GM19455 (cell line): ENCODE measurements around the gene EMILIN3.
"Not testable (repeated sequence)": the region's sequence is repeated elsewhere in the genome, so short reads cannot be mapped to it uniquely, and the experiment has no call there.

Source experiments
- ATAC-seq: cut with Tn5 transposase; IDR thresholded peaks from one replicate; pipeline ENCODE4 v1.9.1; 2021; ENCODE audit not compliant: unreplicated experiment

EMILIN3 gene

DNA sequence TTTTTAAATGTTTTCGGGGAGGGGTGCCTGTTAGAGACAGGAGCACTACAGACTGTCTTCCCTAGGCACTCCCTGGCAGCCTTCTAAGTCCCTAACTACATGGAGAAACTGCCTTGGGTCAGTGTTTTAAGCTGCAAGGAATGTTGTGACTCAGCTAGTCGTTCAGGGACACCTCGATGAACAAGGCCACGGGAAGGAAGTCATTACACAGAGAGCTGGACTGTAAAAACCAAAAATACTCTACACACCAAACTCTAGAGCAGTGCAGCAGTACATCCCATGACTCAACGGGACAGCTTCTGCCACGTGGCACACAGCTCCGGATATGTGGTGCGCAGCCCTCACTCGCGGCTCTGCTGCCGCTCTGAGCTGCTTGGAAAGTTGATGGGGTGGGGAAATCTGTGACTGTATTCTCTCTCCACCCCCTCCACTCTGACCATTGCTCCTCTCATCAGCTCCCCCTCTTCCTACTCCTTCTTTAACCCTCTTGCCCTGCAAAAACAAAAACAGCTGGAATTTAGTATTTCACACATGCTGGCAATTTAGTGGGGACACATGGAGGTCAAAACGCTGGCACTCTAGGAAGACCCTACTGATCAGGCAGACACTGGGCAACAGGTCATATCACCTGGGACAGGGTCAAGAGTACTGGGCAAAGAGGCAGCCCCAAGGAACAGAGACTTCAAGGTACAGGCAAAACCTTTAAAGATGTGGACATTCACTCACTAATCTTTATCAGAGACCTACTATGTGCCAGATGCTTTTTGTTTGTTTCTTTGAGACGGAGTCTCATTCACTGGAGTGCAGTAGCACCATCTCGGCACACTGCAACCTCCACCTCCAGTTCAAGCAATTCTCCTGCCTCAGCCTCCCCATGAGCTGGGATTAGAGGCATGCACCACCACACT lies 36.9 kb downstream of the EMILIN3 start:
- no peak for ATAC-seq

DNA sequence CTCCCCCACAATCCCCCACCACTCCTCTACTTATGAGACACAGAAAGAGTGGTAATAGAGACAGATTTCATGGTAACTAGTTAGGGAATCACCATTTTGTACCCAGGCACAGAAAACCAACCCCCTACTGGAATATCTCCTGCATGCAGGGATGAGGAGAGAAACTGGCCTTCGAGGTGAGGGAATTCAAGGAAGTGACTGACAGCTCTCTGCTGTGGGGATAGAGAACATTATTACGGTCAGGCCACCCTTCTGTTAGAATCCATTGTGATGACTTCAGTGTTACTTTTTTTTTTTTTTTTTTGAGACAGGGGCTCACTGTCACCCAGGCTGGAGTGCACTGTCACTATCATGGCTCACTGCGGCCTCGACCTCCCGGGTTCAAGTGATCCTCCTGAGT lies 39.4 kb downstream of the EMILIN3 start:
- no peak for ATAC-seq

DNA sequence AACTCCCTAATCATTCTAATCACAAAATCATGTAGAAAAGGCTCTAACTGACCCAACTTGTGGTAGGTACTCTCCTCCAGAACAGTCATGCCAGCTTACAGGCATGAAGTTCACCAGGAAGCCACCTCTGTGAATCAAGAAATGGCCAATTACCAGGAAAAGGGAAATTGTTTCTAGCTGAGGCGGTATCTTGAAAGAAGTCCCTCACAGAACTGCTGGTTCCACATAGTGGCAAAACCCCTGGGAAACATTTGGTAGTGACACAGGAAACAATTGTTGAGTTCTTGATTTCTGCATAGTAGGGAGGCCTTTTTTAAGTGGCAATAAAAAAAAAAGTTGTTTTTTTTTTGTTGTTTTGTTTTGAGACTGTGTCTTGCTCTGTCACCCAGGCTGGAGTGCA lies 45.6 kb downstream of the EMILIN3 start:
- ATAC-seq = no peak

DNA sequence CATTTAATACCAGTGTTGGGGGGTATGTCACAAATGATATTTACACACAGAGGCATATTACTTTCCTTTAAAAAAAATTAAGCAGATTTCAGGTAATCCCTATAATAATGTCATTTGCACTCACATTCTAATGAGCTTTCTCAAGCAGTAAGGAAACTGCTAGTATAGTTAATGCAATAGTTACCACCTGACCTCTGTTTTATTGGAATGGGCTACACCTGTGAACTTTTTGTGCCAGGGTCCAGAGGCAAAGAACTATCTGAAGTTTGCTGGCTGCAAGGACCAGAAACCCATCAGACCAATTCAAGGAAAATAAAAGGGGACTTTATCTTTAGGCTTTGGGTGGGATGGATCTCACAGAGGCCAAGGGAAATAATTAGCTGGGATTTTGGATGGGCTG lies 46.2 kb downstream of the EMILIN3 start:
- no peak for ATAC-seq

GRCh38 chr20:41318271-41318649 lies 48.4 kb downstream of the EMILIN3 start:
- no peak for ATAC-seq

GRCh38 chr20:41317546-41318270 lies 48.9 kb downstream of the EMILIN3 start, which contains the start of gene ZHX3:
TSS of gene ZHX3 (minus strand) at chr20:41317731. CDS start at chr20:41204916, 112,815 bp downstream.
- ATAC-seq = peak; percentile 97

DNA sequence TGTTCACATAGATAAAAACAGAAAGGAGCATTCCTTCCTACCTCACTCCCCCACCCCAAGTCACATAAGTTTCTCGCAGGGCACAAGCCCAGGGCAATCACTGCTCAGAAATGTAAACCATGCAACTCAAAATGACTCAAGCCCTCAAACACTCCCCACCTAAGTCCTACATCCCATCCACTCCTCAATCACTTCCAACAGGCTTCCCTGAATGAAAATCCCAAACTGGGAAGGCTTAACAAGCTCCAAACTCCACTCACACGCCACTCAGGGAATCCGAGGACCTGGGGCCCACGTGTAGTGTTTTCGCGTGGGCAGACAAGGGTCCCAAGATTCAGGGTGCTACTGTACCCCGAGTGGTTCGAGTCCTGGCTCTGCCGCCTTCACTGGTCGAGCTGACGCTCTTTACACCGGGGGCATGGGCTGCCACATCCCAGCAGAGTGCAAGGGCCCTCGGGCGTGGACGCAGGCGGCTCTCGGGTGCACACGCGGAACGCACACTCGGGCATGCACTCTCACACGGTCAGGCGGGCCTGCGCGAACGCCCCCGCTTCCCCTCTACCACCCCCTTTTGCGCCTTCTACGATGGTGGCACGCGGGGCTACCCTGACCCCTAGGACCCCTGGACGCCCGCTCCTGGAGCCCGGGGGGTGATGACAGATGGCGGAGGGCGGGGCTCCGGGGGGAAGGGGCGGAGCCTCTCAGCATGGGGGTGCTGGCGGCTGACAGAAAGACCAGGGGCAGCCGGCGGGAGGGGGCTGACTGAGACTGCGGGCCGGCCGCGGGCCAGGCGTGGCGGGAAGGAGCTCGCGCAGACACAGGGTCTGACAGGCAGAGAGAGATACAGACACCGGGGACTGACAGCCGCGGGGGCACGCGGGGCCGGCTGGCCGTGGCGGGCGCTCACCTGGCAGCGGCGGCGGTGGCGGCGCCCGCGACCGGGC lies 49.7 kb downstream of the EMILIN3 start:
- peak; percentile 70 for ATAC-seq

GRCh38 chr20:41316051-41316450 lies 50.6 kb downstream of the EMILIN3 start:
- ATAC-seq = no peak

GRCh38 chr20:41314386-41314785 lies 52.2 kb downstream of the EMILIN3 start:
- ATAC-seq = no peak

DNA sequence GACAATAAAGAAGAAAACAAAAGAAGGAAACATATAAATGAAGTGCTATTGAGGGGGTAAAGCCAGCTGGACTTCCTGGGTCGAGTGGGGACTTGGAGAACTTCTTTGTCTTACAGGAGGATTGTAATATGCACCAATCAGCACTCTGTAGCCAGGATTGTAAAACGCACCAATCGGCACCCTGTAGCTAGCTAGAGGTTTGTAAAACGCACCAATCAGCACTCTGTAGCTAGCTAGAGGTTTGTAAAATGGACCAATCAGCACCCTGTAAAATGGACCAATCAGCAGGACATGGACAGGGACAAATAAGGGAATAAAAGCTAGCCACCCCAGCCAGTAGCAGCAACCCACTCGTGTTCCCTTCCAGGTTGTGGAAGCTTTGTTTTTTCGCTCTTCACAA lies 54.6 kb downstream of the EMILIN3 start:
- not testable (repeated sequence) for ATAC-seq
